Erythroblast (primary cell): ENCODE data around the gene BEAN1.

Source experiments
- GATA1 ChIP-seq: IDR thresholded peaks from 2 replicates; pipeline ENCODE4 v1.6.1; 2011; ENCODE audit warnings: low read depth, mild to moderate bottlenecking, control low read depth, low read length, moderate library complexity
- POLR2A ChIP-seq: IDR thresholded peaks from 2 replicates; pipeline ENCODE4 v1.6.1; 2011; ENCODE audit warnings: mild to moderate bottlenecking, low read length

GRCh38 chr16:66427036-66427860 lies at the start of gene BEAN1:
- TF ChIP-seq POLR2A (no peak), GATA1 (no peak)
